ENCODE measurements around the gene RAD23A.
"Not testable (repeated sequence)": the region's sequence is repeated elsewhere in the genome, so short reads cannot be mapped to it uniquely, and the experiment has no call there.

RAD23A gene

GRCh38 chr19:12954612-12954962, 8.9 kb downstream of the RAD23A start:
- in situ Hi-C loops (cut with HindIII; ENCODE audit: low sequenced_read_pairs) = no loop called here

GRCh38 chr19:12955575-12955974, 9.9 kb downstream of the RAD23A start:
- in situ Hi-C loops (cut with HindIII; ENCODE audit: low sequenced_read_pairs) = not testable (repeated sequence)

GRCh38 chr19:12955996-12956395, 10.3 kb downstream of the RAD23A start:
- in situ Hi-C loops (cut with HindIII; ENCODE audit: low sequenced_read_pairs) = no loop called here

GRCh38 chr19:12956446-12957388, 11.1 kb downstream of the RAD23A start, which contains the start of gene GADD45GIP1:
TSS of gene GADD45GIP1 (minus strand) at chr19:12957223. CDS start at chr19:12957212, 11 bp downstream.
- in situ Hi-C loops (cut with HindIII; ENCODE audit: low sequenced_read_pairs) = no loop called here

GRCh38 chr19:12957389-12957952, 11.8 kb downstream of the RAD23A start:
- in situ Hi-C loops (cut with HindIII; ENCODE audit: low sequenced_read_pairs) = not testable (repeated sequence)

- in situ Hi-C loops (cut with HindIII; ENCODE audit: low sequenced_read_pairs) = no loop called here
These were observed 13.8 kb downstream of the RAD23A start for GRCh38 chr19:12959481-12959880.

- in situ Hi-C loops (cut with HindIII; ENCODE audit: low sequenced_read_pairs) = no loop called here
These were observed 19.6 kb downstream of the RAD23A start for GRCh38 chr19:12965017-12965811.

- in situ Hi-C loops (cut with HindIII; ENCODE audit: low sequenced_read_pairs) = no loop called here
These were observed 20.1 kb downstream of the RAD23A start for GRCh38 chr19:12965812-12966135.

- in situ Hi-C loops (cut with HindIII; ENCODE audit: low sequenced_read_pairs) = no loop called here
These were observed 22.2 kb downstream of the RAD23A start for GRCh38 chr19:12967907-12968306.

- in situ Hi-C loops (cut with HindIII; ENCODE audit: low sequenced_read_pairs) = no loop called here
These were observed 23.8 kb downstream of the RAD23A start, which contains the start of gene DAND5 for GRCh38 chr19:12969292-12969988. TSS of gene DAND5 (plus strand) at chr19:12969576. CDS start at chr19:12969661, 85 bp downstream.

GRCh38 chr19:12970070-12970820, 24.6 kb downstream of the RAD23A start:
- in situ Hi-C loops (cut with HindIII; ENCODE audit: low sequenced_read_pairs) = no loop called here

- in situ Hi-C loops (cut with HindIII; ENCODE audit: low sequenced_read_pairs) = no loop called here
These were observed 27.6 kb downstream of the RAD23A start for GRCh38 chr19:12973236-12973635.

GRCh38 chr19:12974301-12975220, 28.9 kb downstream of the RAD23A start:
- in situ Hi-C loops (cut with HindIII; ENCODE audit: low sequenced_read_pairs) = no loop called here

GRCh38 chr19:12975221-12975741, 29.6 kb downstream of the RAD23A start:
- in situ Hi-C loops (cut with HindIII; ENCODE audit: low sequenced_read_pairs) = no loop called here

- in situ Hi-C loops (cut with HindIII; ENCODE audit: low sequenced_read_pairs) = not testable (repeated sequence)
These were observed 30.4 kb downstream of the RAD23A start for GRCh38 chr19:12976109-12976508.

- in situ Hi-C loops (cut with HindIII; ENCODE audit: low sequenced_read_pairs) = no loop called here
These were observed 34.3 kb downstream of the RAD23A start for GRCh38 chr19:12979974-12980373.

GRCh38 chr19:12982648-12983047, 37.0 kb downstream of the RAD23A start:
- in situ Hi-C loops (cut with HindIII; ENCODE audit: low sequenced_read_pairs) = no loop called here

GRCh38 chr19:12983091-12983490, 37.4 kb downstream of the RAD23A start:
- in situ Hi-C loops (cut with HindIII; ENCODE audit: low sequenced_read_pairs) = no loop called here
